RWPE1 (cell line): ENCODE results near the gene TYRO3.

ENCODE experiments used
- CTCF ChIA-PET: fragments of 350-600 bp; sonication (Branson Sonifier 250); formaldehyde crosslinking; extraction: SDS; loops from one replicate; lab custom pipeline; 2021; lab: Yijun Ruan, JAX
- POLR2A ChIA-PET: fragments of 400-600 bp; formaldehyde crosslinking; extraction: SDS; loops from one replicate; lab custom pipeline; 2020; ENCODE audit warnings: antibody characterized with exemption; ENCODE audit not compliant: low non-redundant PET; lab: Yijun Ruan, JAX
- DNase-seq: peaks from one replicate; pipeline ENCODE4 v3.0.0; 2012; ENCODE audit warnings: low spot score
- H3K27ac ChIP-seq: fragments of 450-650 bp; 2 replicates; pipeline ENCODE4 v1.5.1; 2017
- CTCF ChIP-seq: fragments of 450-650 bp; conservative IDR thresholded peaks from 2 replicates; pipeline ENCODE4 v1.5.1; 2017; ENCODE audit warnings: low read depth, mild to moderate bottlenecking

TYRO3 gene

DNA sequence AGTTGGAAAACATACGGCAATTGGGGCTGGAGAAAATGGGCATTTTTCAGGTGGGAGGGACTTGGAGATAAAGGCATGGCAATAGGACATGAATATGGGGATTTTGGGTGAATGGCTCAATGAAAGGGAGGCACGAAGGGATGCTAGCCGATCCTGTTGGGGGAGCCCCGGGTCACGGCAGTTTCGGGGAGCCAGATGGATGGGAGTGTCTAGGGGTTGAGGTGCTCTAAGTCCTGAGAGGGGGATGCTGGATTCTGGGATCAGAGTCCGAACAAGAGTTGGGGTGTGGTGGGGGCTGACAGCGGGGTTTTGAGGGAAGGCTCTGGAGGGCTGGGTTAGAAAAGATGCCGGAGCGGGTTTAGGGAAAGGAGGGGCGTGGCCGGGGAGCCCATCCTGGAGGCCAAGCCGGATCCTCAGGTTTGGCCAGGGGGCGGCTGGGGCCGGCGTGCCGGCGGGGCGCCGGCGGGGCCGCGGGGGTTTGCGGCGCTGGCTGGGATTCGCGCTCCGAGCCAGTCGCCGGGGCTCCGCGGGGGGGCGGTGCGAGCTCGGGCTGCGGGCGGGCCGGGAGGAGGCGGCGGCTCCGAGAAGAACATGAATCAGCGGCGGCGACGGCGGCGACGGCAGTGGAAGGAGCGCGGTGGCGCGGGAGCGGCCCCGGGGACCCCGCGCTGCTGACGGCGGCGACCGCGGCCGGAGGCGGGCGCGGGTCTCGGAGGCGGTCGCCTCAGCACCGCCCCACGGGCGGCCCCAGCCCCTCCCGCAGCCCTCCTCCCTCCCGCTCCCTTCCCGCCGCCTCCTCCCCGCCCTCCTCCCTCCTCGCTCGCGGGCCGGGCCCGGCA, at the start of gene TYRO3:
Gene TYRO3 (plus strand): TSS at position 813 of the 839 bp plus-strand sequence. CDS start 46 bp downstream, outside the sequence.
- ChIA-PET CTCF (interaction anchor here (0.5 to 1.6 kb wide), 7 partner anchors 15 to 140 kb away, joined by 3 to 7 read pairs (median 4); partner anchors contain the start of genes MGA and RPAP1), POLR2A (no interaction called here)
- no peak for TF ChIP-seq CTCF
- DNase-seq, result peak; percentile 75
- peak within 1 kb of the TSS; percentile 73 for H3K27ac ChIP-seq

GRCh38 chr15:41510728-41511127, 48.3 kb upstream of the TYRO3 start:
- no peak for DNase-seq
- CTCF ChIA-PET, result no interaction called here
- POLR2A ChIA-PET, result no interaction called here
- TF ChIP-seq CTCF, result no peak
- no peak overlapping the region for H3K27ac ChIP-seq

GRCh38 chr15:41511331-41511898, 47.6 kb upstream of the TYRO3 start:
- DNase-seq, result no peak
- TF ChIP-seq CTCF, result no peak
- H3K27ac ChIP-seq, result no peak overlapping the region
- ChIA-PET POLR2A (no interaction called here), CTCF (interaction anchor here (0.6 kb wide), 1 partner anchor 9 kb away, joined by 3 read pairs; no protein-coding TSS in a partner anchor)

DNA sequence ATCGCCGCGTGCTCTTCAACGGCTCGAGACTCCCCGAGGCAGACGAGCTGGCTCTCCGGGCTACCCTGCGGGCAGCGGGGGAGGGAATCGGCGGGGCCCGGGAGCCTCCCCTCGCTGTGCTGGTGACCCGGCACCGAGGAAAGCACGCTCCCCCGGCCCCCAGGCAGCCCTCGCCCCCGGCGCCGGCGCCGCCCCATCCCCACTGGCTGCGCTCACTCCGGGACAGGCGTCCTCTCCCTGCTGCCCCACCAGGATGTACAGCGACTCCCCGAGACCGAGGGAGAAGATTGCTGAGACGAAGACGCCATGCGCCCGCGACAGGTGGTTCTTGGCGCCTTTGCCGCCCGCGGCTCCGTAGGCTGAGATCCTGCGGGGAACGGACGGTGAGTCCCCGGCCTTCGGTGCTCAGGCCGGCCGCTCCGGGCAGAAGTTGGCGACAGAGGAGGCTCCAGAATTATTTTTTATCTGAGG, 47.1 kb upstream of the TYRO3 start:
- CTCF ChIA-PET, result interaction anchor here (0.6 kb wide), 1 partner anchor 9 kb away, joined by 3 read pairs; no protein-coding TSS in a partner anchor

DNA sequence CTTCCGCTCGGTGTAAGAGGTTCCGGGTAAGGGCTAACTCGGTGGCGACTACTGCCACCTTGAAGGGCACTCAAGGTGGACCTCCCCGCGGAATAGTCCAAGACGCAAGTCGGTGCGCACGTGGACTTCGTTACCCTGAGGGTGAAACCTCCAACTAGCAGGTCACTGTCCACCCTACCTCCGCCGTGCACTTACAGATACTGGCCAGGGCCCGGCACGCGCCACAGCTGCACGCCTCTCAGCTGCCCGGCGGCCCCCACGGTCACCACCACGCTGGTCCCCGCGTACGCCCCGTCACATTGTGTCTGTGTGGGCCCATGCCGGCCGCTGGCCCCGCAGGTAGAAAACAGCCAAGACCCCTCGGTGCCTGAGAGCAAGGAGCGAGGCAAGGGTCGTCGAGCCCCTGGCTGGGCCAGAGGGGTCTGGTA, 46.5 kb upstream of the TYRO3 start:
- H3K27ac ChIP-seq, result no peak overlapping the region
- CTCF ChIA-PET, result no interaction called here
- no peak for TF ChIP-seq CTCF
- POLR2A ChIA-PET, result no interaction called here
- DNase-seq, result no peak

More for the DNA sequence above, 47.1 kb upstream of the TYRO3 start:
- no peak for DNase-seq
- POLR2A ChIA-PET, result no interaction called here
- TF ChIP-seq CTCF, result no peak
- H3K27ac ChIP-seq, result no peak overlapping the region

GRCh38 chr15:41512940-41513505, 46.0 kb upstream of the TYRO3 start:
- DNase-seq, result no peak
- POLR2A ChIA-PET, result interaction anchor here (1.6 kb wide), 1 partner anchor 31 kb away, joined by 7 read pairs; the partner anchor contains the start of gene RPAP1
- TF ChIP-seq CTCF, result no peak
- H3K27ac ChIP-seq, result no peak overlapping the region
- CTCF ChIA-PET, result interaction anchor here (0.6 kb wide), 1 partner anchor 609 kb away, joined by 3 read pairs; no protein-coding TSS in a partner anchor
